ENCODE results near the gene TBCD.

DNA sequence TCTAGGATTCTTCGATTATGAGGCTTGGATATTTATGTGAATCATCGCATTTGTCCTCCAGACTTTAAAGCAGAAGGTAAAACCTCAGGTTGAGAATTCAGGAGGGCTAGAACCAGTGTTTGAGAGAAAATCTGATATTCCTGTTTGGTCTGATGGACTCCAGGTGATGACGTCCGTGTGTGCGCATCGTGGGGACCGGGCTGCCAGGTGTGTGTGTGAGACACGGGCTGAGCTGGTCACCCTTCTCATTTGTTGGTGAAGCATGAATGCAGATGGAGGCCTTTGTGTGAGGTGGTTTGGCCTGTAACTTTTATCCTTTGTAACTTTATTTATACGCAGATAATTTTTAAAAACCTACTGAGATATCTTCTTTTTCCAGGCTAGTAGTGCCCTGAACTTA lies 45.2 kb downstream of the TBCD start:
- no peak for TF ChIP-seq POLR2AphosphoS5 (IDR thresholded peaks at IDR 0.05; ENCODE audit: borderline replicate concordance, low read depth, low read length)
- TF ChIP-seq EZH2 (IDR thresholded peaks at IDR 0.05) = no peak
